ENCODE measurements around the gene ATXN1.
"Not testable (repeated sequence)": the region's sequence is repeated elsewhere in the genome, so short reads cannot be mapped to it uniquely, and the experiment has no call there.

ATXN1 gene

DNA sequence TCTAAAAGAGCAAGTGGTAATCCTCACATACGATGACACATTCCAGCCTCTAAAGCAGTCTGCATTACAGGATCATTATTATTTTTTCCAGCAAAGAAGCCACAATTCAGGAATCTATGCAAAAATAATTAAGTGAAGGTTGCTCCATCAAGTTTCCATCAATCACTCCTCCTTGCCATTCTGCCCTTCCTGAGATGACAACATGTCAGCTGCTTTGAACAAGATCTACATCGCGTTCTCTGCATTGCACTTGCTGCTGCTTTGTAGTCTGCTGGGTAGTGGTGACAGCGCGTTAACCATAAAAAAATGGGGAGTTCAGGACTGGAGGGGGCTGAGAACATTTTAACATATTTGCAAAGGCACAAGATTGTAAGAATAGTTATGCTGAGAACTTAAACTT is 375.2 kb downstream of the ATXN1 start:
- H3K18ac ChIP-seq (ENCODE audit: low read depth in 1 of 2, low read length in 2 of 2): no peak overlapping the region
- H3K36me3 ChIP-seq (ENCODE audit: control insufficient read depth in 1 of 2, insufficient read depth in 2 of 2, low read depth in 1 of 2, low read length in 2 of 2): peaks cover 0 to 17% of the 10 kb centered on the region in 2 experiments
- H3K27ac ChIP-seq (ENCODE audit: low read length, poor library complexity, severe bottlenecking): no peak overlapping the region
- H3K79me1 ChIP-seq (replicated peaks; ENCODE audit: low read length, poor library complexity, severe bottlenecking): peaks cover 8% of the 10 kb centered on the region
- no peak overlapping the region for H2AFZ ChIP-seq (ENCODE audit: low read depth, low read length)
- WGBS: 96% methylated on average over 5 of the region's 5 CpGs
- H3K4me1 ChIP-seq (ENCODE audit: control insufficient read depth, insufficient read depth, low read depth, low read length): peaks cover 8% of the 10 kb centered on the region
- H4K91ac ChIP-seq (ENCODE audit: low read length): no peak overlapping the region
- H4K8ac ChIP-seq (ENCODE audit: low read length): no peak overlapping the region
- no peak overlapping the region for H3K4ac ChIP-seq (ENCODE audit: low read depth in 1 of 2, low read length in 2 of 2)
- no peak overlapping the region for H3K14ac ChIP-seq (ENCODE audit: low read length in 2 of 2)
- no peak overlapping the region for H2BK120ac ChIP-seq (ENCODE audit: low read depth, low read length)
- H3K4me2 ChIP-seq (ENCODE audit: low read length, poor library complexity, severe bottlenecking): no peak overlapping the region
- H3K9ac ChIP-seq (ENCODE audit: low read length): no peak overlapping the region
- H2AK5ac ChIP-seq (ENCODE audit: low read length, severe bottlenecking): no peak overlapping the region
- H3K4me3 ChIP-seq (ENCODE audit: insufficient read depth in 1 of 2, low read depth in 1 of 2, low read length in 2 of 2): no peak overlapping the region
- no peak for DNase-seq
- no peaks in the 10 kb centered on the region for H3K9me3 ChIP-seq (ENCODE audit: control insufficient read depth, low read length)
- H2BK12ac ChIP-seq (ENCODE audit: low read length in 2 of 2): peak overlapping the region in 1 of 2 experiments; percentile 29
- no peak overlapping the region for H2BK5ac ChIP-seq (ENCODE audit: low read depth, low read length, poor library complexity, severe bottlenecking)
- no peak overlapping the region for H2BK15ac ChIP-seq (ENCODE audit: low read depth, poor library complexity, severe bottlenecking)
- no peak overlapping the region for H3K23ac ChIP-seq (ENCODE audit: low read length in 2 of 2)
- no peaks in the 10 kb centered on the region for H3K27me3 ChIP-seq (ENCODE audit: control insufficient read depth in 1 of 2, insufficient read depth in 1 of 2, low read length in 2 of 2)

DNA sequence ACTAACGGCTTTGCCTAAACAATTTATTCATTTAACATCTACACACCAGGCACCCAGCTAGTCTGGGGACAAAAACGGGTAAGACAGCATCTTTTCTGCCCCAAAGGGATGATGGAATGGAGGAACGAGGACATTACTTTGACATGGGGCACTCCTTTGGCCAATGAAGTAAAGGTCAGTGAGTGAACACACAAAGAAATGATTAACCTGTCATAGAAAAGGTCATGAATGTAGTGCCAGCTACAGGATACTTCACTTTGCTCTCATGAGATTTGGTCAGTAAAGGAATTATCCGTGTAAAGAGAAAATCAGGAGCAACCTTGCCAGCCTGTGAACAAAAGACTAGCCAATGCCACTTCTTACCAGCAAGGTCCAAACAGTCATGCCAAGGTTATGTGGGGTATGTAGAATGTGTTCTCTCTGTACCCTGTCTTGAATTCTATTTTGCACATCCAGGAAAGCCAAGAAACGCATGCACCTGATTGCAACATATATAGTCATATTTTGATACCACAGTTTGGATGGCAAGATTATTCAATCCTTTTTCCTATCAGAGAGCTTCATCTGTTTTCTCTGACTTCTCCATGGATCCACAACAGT is 377.6 kb downstream of the ATXN1 start:
- Histone ChIP-seq H2BK5ac (ENCODE audit: low read depth, low read length, poor library complexity, severe bottlenecking) (no peak overlapping the region), H2BK12ac (ENCODE audit: low read length in 2 of 2) (no peak overlapping the region), H3K4me2 (ENCODE audit: low read length, poor library complexity, severe bottlenecking) (no peak overlapping the region), H3K4me3 (ENCODE audit: insufficient read depth in 1 of 2, low read depth in 1 of 2, low read length in 2 of 2) (no peak overlapping the region), H3K9ac (ENCODE audit: low read length) (no peak overlapping the region), H2AK5ac (ENCODE audit: low read length, severe bottlenecking) (no peak overlapping the region), H3K27me3 (ENCODE audit: control insufficient read depth in 1 of 2, insufficient read depth in 1 of 2, low read length in 2 of 2) (no peaks in the 10 kb centered on the region), H3K4me1 (ENCODE audit: control insufficient read depth, insufficient read depth, low read depth, low read length) (peaks cover 4% of the 10 kb centered on the region), H3K9me3 (ENCODE audit: control insufficient read depth, low read length) (no peaks in the 10 kb centered on the region), H2BK15ac (ENCODE audit: low read depth, poor library complexity, severe bottlenecking) (no peak overlapping the region), H3K27ac (ENCODE audit: low read length, poor library complexity, severe bottlenecking) (no peak overlapping the region), H2AFZ (ENCODE audit: low read depth, low read length) (no peak overlapping the region), H3K18ac (ENCODE audit: low read depth in 1 of 2, low read length in 2 of 2) (no peak overlapping the region), H4K91ac (ENCODE audit: low read length) (no peak overlapping the region), H3K14ac (ENCODE audit: low read length in 2 of 2) (no peak overlapping the region), H3K36me3 (ENCODE audit: control insufficient read depth in 1 of 2, insufficient read depth in 2 of 2, low read depth in 1 of 2, low read length in 2 of 2) (peaks cover 0 to 21% of the 10 kb centered on the region in 2 experiments), H3K4ac (ENCODE audit: low read depth in 1 of 2, low read length in 2 of 2) (no peak overlapping the region), H3K79me1 (replicated peaks; ENCODE audit: low read length, poor library complexity, severe bottlenecking) (peaks cover 8% of the 10 kb centered on the region), H3K23ac (ENCODE audit: low read length in 2 of 2) (no peak overlapping the region), H4K8ac (ENCODE audit: low read length) (no peak overlapping the region), H2BK120ac (ENCODE audit: low read depth, low read length) (no peak overlapping the region)
- no peak for DNase-seq
- WGBS: 96% methylated on average over 5 of the region's 5 CpGs

DNA sequence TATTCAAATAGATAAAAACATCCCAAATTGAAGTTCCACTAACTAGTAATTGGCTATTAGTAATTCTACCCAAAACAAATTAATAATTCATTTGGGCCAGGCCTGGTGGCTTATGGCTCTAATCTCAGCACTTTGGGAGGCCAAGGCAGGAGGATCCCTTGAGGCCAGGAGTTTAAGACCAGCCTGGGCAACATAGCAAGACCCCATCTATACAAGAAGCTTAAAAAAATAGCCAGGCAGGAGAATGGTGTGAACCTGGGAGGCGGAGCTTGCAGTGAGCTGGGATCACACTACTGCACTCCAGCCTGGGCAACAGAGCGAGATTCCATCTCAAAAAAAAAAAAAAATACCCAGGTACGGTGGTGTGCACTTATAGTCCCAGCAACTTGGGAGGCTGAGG is 379.3 kb downstream of the ATXN1 start:
- H2BK120ac ChIP-seq (ENCODE audit: low read depth, low read length); H2AFZ ChIP-seq (ENCODE audit: low read depth, low read length); H3K18ac ChIP-seq (ENCODE audit: low read depth in 1 of 2, low read length in 2 of 2); H3K27ac ChIP-seq (ENCODE audit: low read length, poor library complexity, severe bottlenecking); H3K9ac ChIP-seq (ENCODE audit: low read length); H3K4ac ChIP-seq (ENCODE audit: low read depth in 1 of 2, low read length in 2 of 2); H2BK5ac ChIP-seq (ENCODE audit: low read depth, low read length, poor library complexity, severe bottlenecking); H2AK5ac ChIP-seq (ENCODE audit: low read length, severe bottlenecking); H3K4me3 ChIP-seq (ENCODE audit: insufficient read depth in 1 of 2, low read depth in 1 of 2, low read length in 2 of 2); H4K91ac ChIP-seq (ENCODE audit: low read length); H3K14ac ChIP-seq (ENCODE audit: low read length in 2 of 2); H3K4me1 ChIP-seq (ENCODE audit: control insufficient read depth, insufficient read depth, low read depth, low read length); H3K4me2 ChIP-seq (ENCODE audit: low read length, poor library complexity, severe bottlenecking); H2BK12ac ChIP-seq (ENCODE audit: low read length in 2 of 2); H4K8ac ChIP-seq (ENCODE audit: low read length); H2BK15ac ChIP-seq (ENCODE audit: low read depth, poor library complexity, severe bottlenecking); H3K23ac ChIP-seq (ENCODE audit: low read length in 2 of 2); H3K9me3 ChIP-seq (ENCODE audit: control insufficient read depth, low read length); H3K27me3 ChIP-seq (ENCODE audit: control insufficient read depth in 1 of 2, insufficient read depth in 1 of 2, low read length in 2 of 2); DNase-seq: not testable (repeated sequence)
- peaks cover 0 to 21% of the 10 kb centered on the region in 2 experiments for H3K36me3 ChIP-seq (ENCODE audit: control insufficient read depth in 1 of 2, insufficient read depth in 2 of 2, low read depth in 1 of 2, low read length in 2 of 2)
- H3K79me1 ChIP-seq (replicated peaks; ENCODE audit: low read length, poor library complexity, severe bottlenecking): peaks cover 11% of the 10 kb centered on the region
- WGBS: 100% methylated on average over 2 of the region's 3 CpGs

DNA sequence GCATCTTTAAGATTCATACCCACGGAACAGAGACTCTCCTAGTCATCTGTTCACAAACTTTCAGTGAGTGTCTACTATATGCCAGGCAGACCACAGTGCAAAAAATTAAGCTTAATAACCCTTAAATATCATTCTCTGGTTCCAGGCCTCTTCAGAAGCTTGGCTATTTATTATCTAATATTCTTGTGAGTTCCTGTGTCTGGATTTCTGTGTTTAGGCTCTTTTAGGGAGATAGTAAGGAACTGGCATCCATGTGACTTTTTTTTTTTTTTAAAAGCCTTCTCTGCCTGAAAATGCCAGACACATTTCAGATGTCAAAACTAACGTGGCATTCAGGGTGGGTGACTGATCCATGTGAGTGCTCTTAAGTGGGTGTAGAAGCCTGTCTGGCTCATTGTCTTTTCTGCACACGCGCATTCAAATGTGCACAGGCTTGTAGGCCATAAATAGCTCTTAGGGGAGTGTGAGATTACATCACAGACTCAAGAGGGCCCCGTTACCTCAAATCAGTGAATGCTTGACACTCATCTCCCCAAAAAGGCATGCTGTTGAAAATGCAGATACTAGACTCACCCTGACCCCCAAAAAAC is 380.9 kb downstream of the ATXN1 start:
- no peak overlapping the region for H3K4ac ChIP-seq (ENCODE audit: low read depth in 1 of 2, low read length in 2 of 2)
- no peaks in the 10 kb centered on the region for H3K9me3 ChIP-seq (ENCODE audit: control insufficient read depth, low read length)
- DNase-seq: no peak
- peaks cover 1% of the 10 kb centered on the region for H3K4me1 ChIP-seq (ENCODE audit: control insufficient read depth, insufficient read depth, low read depth, low read length)
- H3K79me1 ChIP-seq (replicated peaks; ENCODE audit: low read length, poor library complexity, severe bottlenecking): peaks cover 10% of the 10 kb centered on the region
- H4K8ac ChIP-seq (ENCODE audit: low read length): no peak overlapping the region
- no peak overlapping the region for H3K18ac ChIP-seq (ENCODE audit: low read depth in 1 of 2, low read length in 2 of 2)
- no peak overlapping the region for H2BK5ac ChIP-seq (ENCODE audit: low read depth, low read length, poor library complexity, severe bottlenecking)
- no peak overlapping the region for H2AFZ ChIP-seq (ENCODE audit: low read depth, low read length)
- no peak overlapping the region for H3K4me3 ChIP-seq (ENCODE audit: insufficient read depth in 1 of 2, low read depth in 1 of 2, low read length in 2 of 2)
- no peak overlapping the region for H2BK15ac ChIP-seq (ENCODE audit: low read depth, poor library complexity, severe bottlenecking)
- H3K27me3 ChIP-seq (ENCODE audit: control insufficient read depth in 1 of 2, insufficient read depth in 1 of 2, low read length in 2 of 2): no peaks in the 10 kb centered on the region
- H3K23ac ChIP-seq (ENCODE audit: low read length in 2 of 2): no peak overlapping the region
- no peak overlapping the region for H3K4me2 ChIP-seq (ENCODE audit: low read length, poor library complexity, severe bottlenecking)
- no peak overlapping the region for H3K9ac ChIP-seq (ENCODE audit: low read length)
- H3K14ac ChIP-seq (ENCODE audit: low read length in 2 of 2): no peak overlapping the region
- no peak overlapping the region for H4K91ac ChIP-seq (ENCODE audit: low read length)
- no peak overlapping the region for H2BK12ac ChIP-seq (ENCODE audit: low read length in 2 of 2)
- WGBS: 66% methylated on average over 5 of the region's 5 CpGs
- no peak overlapping the region for H2BK120ac ChIP-seq (ENCODE audit: low read depth, low read length)
- H2AK5ac ChIP-seq (ENCODE audit: low read length, severe bottlenecking): no peak overlapping the region
- H3K36me3 ChIP-seq (ENCODE audit: control insufficient read depth in 1 of 2, insufficient read depth in 2 of 2, low read depth in 1 of 2, low read length in 2 of 2): peaks cover 0 to 16% of the 10 kb centered on the region in 2 experiments
- H3K27ac ChIP-seq (ENCODE audit: low read length, poor library complexity, severe bottlenecking): no peak overlapping the region
